Lower lobe of right lung (tissue), 2 donors: Measurements from ENCODE around the gene CMTM4. TPM values are rescaled to one million over a fixed set of nuclear protein-coding genes. Genes with fewer than 3 reads are reported as not detected.

Experiments used
- ATAC-seq, 2 donors: fragments of 200-7000 bp; cut with Tn5 transposase; one replicate each; pipeline ENCODE4 v1.9.1; 2020 to 2022; ENCODE audit warnings: mild to moderate bottlenecking in 2 of 2, moderate library complexity in 2 of 2
- DNase-seq: peaks from one replicate; pipeline ENCODE4 v3.0.0-alpha.2; 2020
- H3K27ac ChIP-seq: fragments of 200-600 bp; one replicate; pipeline ENCODE4 v1.8.0; 2022
- H3K27me3 ChIP-seq: fragments of 200-600 bp; one replicate; pipeline ENCODE4 v1.8.0; 2022; ENCODE audit warnings: low read depth
- H3K36me3 ChIP-seq: fragments of 200-600 bp; one replicate; pipeline ENCODE4 v1.8.0; 2022; ENCODE audit warnings: mild to moderate bottlenecking
- H3K4me1 ChIP-seq: fragments of 200-600 bp; one replicate; pipeline ENCODE4 v1.8.0; 2022
- H3K4me3 ChIP-seq: fragments of 200-600 bp; one replicate; pipeline ENCODE4 v1.8.0; 2022; ENCODE audit warnings: mild to moderate bottlenecking
- H3K9me3 ChIP-seq: fragments of 200-600 bp; one replicate; pipeline ENCODE4 v1.8.0; 2022
- CTCF ChIP-seq: fragments of 200-600 bp; IDR thresholded peaks from one replicate; pipeline ENCODE4 v1.8.0; 2022; ENCODE audit warnings: antibody characterized with exemption, mild to moderate bottlenecking
- intact Hi-C: fragments of 100-400 bp; cut with DNase I; formaldehyde crosslinking; loops from one replicate; pipeline ENCODE4 v1.11.0; 2022
- total RNA-seq: library from RNA; stranded (reverse); fragmentation: NEBNext Ultra II Directional; extraction: Animal tissue kit (Norgen Biotek cat#: 25700); gene quantifications from one replicate; pipeline ENCODE4 v1.2.1, GENCODE V29; 2021
- donor health status: DM: no; HTN: yes; CAD: no; lungs with severe emphysema.

Gene CMTM4
- total RNA-seq, 1 donor from 2014 or later: 52.5 TPM

- intact Hi-C loops: no loop called here
Observed at GRCh38 chr16:66619534-66620428, 76.8 kb downstream of the CMTM4 start.

GRCh38 chr16:66618588-66619375 is 77.8 kb downstream of the CMTM4 start:
- no peaks in the 10 kb centered on the region for H3K27me3 ChIP-seq

More at GRCh38 chr16:66619534-66620428, 76.8 kb downstream of the CMTM4 start:
- no peaks in the 10 kb centered on the region for H3K27me3 ChIP-seq
- DNase-seq: no peak
- no peak for ATAC-seq
- H3K4me3 ChIP-seq: no peak overlapping the region
- H3K27ac ChIP-seq: no peak overlapping the region
- TF ChIP-seq CTCF: no peak
- peaks cover 19% of the 10 kb centered on the region for H3K36me3 ChIP-seq
- no peaks in the 10 kb centered on the region for H3K9me3 ChIP-seq
- H3K4me1 ChIP-seq: peaks cover 6% of the 10 kb centered on the region

GRCh38 chr16:66617728-66618127 is 78.8 kb downstream of the CMTM4 start:
- Histone ChIP-seq H3K27me3 (no peaks in the 10 kb centered on the region), H3K4me1 (peaks cover 6% of the 10 kb centered on the region), H3K4me3 (no peak overlapping the region), H3K36me3 (peaks cover 39% of the 10 kb centered on the region), H3K9me3 (no peaks in the 10 kb centered on the region), H3K27ac (no peak overlapping the region)
- no peak for TF ChIP-seq CTCF
- ATAC-seq (no peak), DNase-seq (no peak)
- intact Hi-C loops: no loop called here

More at GRCh38 chr16:66618588-66619375, 77.8 kb downstream of the CMTM4 start:
- intact Hi-C loops: no loop called here
- no peak for TF ChIP-seq CTCF
- ATAC-seq (peak; percentile 42 to 51), DNase-seq (no peak)
- Histone ChIP-seq H3K36me3 (peaks cover 29% of the 10 kb centered on the region), H3K4me1 (peaks cover 6% of the 10 kb centered on the region), H3K27ac (no peak overlapping the region), H3K9me3 (no peaks in the 10 kb centered on the region), H3K4me3 (no peak overlapping the region)

GRCh38 chr16:66617010-66617434 is 79.5 kb downstream of the CMTM4 start:
- Histone ChIP-seq H3K27me3 (no peaks in the 10 kb centered on the region), H3K27ac (no peak overlapping the region), H3K4me1 (peaks cover 6% of the 10 kb centered on the region), H3K4me3 (no peak overlapping the region), H3K36me3 (peaks cover 46% of the 10 kb centered on the region), H3K9me3 (no peaks in the 10 kb centered on the region)
- DNase-seq (no peak), ATAC-seq (no peak)
- intact Hi-C loops: no loop called here
- TF ChIP-seq CTCF: no peak

GRCh38 chr16:66616592-66616991 is 80.0 kb downstream of the CMTM4 start:
- DNase-seq (no peak), ATAC-seq (no peak)
- no peaks in the 10 kb centered on the region for H3K27me3 ChIP-seq
- peaks cover 46% of the 10 kb centered on the region for H3K36me3 ChIP-seq
- peaks cover 6% of the 10 kb centered on the region for H3K4me1 ChIP-seq
- H3K4me3 ChIP-seq: no peak overlapping the region
- intact Hi-C loops: no loop called here
- TF ChIP-seq CTCF: no peak
- H3K27ac ChIP-seq: no peak overlapping the region
- no peaks in the 10 kb centered on the region for H3K9me3 ChIP-seq
